PFSK-1 (cell line): ENCODE measurements around the gene ARHGAP15.

ENCODE experiments used
- FOXP2 ChIP-seq: optimal IDR thresholded peaks from 2 replicates; pipeline ENCODE3; 2011; ENCODE audit warnings: borderline replicate concordance, control low read depth, inconsistent platforms; ENCODE audit not compliant: insufficient read depth; ENCODE audit errors: extremely low read length, extremely low read depth
- POLR2AphosphoS5 ChIP-seq: IDR thresholded peaks from 2 replicates; pipeline ENCODE4 v1.6.1; 2012; ENCODE audit warnings: low read depth, mild to moderate bottlenecking, control low read depth, low read length, moderate library complexity
- REST ChIP-seq, 2 experiments: IDR thresholded peaks; 2 replicates each; pipeline versions ENCODE4 v1.6.1 to v1.8.0; 2011 to 2012; ENCODE audit warnings: low read depth in 2 of 2, low read length in 2 of 2, control low read depth in 1 of 2, inconsistent platforms in 1 of 2, mild to moderate bottlenecking in 1 of 2, moderate library complexity in 1 of 2; ENCODE audit not compliant: insufficient read depth in 1 of 2
- SIN3A ChIP-seq: IDR thresholded peaks from 2 replicates; pipeline ENCODE4 v1.6.1; 2012; ENCODE audit warnings: mild to moderate bottlenecking, low read length, moderate library complexity, borderline replicate concordance; ENCODE audit not compliant: insufficient read depth
- TAF1 ChIP-seq: IDR thresholded peaks from 2 replicates; pipeline ENCODE4 v1.6.1; 2012; ENCODE audit warnings: low read length, control low read depth, borderline replicate concordance; ENCODE audit not compliant: insufficient read depth

Gene ARHGAP15

GRCh38 chr2:143357966-143358365 is 228.7 kb downstream of the ARHGAP15 start:
- TF ChIP-seq FOXP2 (no peak), TAF1 (no peak)

GRCh38 chr2:143361346-143361745 is 232.1 kb downstream of the ARHGAP15 start:
- no peak for TF ChIP-seq POLR2AphosphoS5

- TF ChIP-seq POLR2AphosphoS5 (no peak), REST (IDR thresholded peaks at IDR 0.05; ENCODE audit: insufficient read depth in 1 of 2, low read depth in 2 of 2, low read length in 2 of 2) (no peak), SIN3A (no peak), FOXP2 (no peak), TAF1 (no peak)
Measured at GRCh38 chr2:143371616-143372015, 242.4 kb downstream of the ARHGAP15 start.

- TF ChIP-seq POLR2AphosphoS5 = no peak
- TF ChIP-seq FOXP2 = no peak
- no peak for TF ChIP-seq REST (IDR thresholded peaks at IDR 0.05; ENCODE audit: insufficient read depth in 1 of 2, low read depth in 2 of 2, low read length in 2 of 2)
- no peak for TF ChIP-seq TAF1
- no peak for TF ChIP-seq SIN3A
Measured at GRCh38 chr2:143375384-143375880, 246.2 kb downstream of the ARHGAP15 start.

GRCh38 chr2:143378996-143379395 is 249.8 kb downstream of the ARHGAP15 start:
- TF ChIP-seq POLR2AphosphoS5 (no peak), TAF1 (no peak), FOXP2 (no peak), SIN3A (no peak), REST (IDR thresholded peaks at IDR 0.05; ENCODE audit: insufficient read depth in 1 of 2, low read depth in 2 of 2, low read length in 2 of 2) (no peak)

- TF ChIP-seq REST (IDR thresholded peaks at IDR 0.05; ENCODE audit: insufficient read depth in 1 of 2, low read depth in 2 of 2, low read length in 2 of 2) = no peak
- TF ChIP-seq POLR2AphosphoS5 = no peak
- no peak for TF ChIP-seq SIN3A
- no peak for TF ChIP-seq TAF1
- TF ChIP-seq FOXP2 = no peak
Measured at GRCh38 chr2:143379955-143380354, 250.7 kb downstream of the ARHGAP15 start.
